ENCODE measurements around the gene ATP2A2. TPM values are rescaled to one million over a fixed set of nuclear protein-coding genes. Genes with fewer than 3 reads are reported as not detected.

Gene ATP2A2
- total RNA-seq, 1 experiment from 2014 or later: 239 TPM

DNA sequence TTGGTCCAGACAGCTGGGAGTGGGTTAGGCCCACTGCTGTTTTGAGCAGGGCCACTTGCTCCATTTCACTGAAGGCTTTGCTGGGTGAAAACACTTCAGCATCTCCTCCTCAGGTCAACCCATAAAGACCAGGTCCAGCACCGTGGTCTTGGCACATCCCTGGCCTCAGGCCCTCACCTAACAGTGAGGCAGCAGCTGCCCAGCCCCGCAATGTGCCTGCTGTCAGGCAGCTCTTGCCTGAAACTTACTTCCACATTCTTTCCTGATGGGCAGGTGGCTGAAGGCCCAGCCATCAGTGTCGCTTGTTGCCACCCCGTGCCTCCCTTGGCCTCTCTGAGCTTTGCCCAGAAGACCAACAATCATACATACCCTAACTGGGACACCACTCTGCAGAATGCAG lies 68.0 kb downstream of the ATP2A2 start:
- intact Hi-C loops (cut with micrococcal nuclease): no loop called here
- H3K27me3 ChIP-seq (ENCODE audit: insufficient read depth, low read length): no peaks in the 10 kb centered on the region
- no peak overlapping the region for H2AFZ ChIP-seq (ENCODE audit: low read depth, low read length, poor library complexity, severe bottlenecking)
- peaks cover 14% of the 10 kb centered on the region; the same call in 1 of the 2 replicates for H3K79me2 ChIP-seq (ENCODE audit: insufficient read depth, low read length)
- no peak overlapping the region for H3K4me2 ChIP-seq (ENCODE audit: low read length)
- TF ChIP-seq ZFX (IDR thresholded peaks at IDR 0.05): no peak
- TF ChIP-seq MAX (IDR thresholded peaks at IDR 0.05): no peak
- no peak for TF ChIP-seq FOSL1 (IDR thresholded peaks at IDR 0.05; ENCODE audit: low read depth)
- no peak for TF ChIP-seq POLR2A (IDR thresholded peaks at IDR 0.05; ENCODE audit: borderline replicate concordance, extremely low read depth, insufficient read depth, insufficient read length)
- TF ChIP-seq EZH2 (IDR thresholded peaks at IDR 0.05): no peak
- TF ChIP-seq CBX3 (IDR thresholded peaks at IDR 0.05; ENCODE audit: low read depth): no peak
- no peak for TF ChIP-seq CTCF (IDR thresholded peaks at IDR 0.05 in 2 of 3, conservative IDR thresholded peaks at IDR 0.05 in 1 of 3; ENCODE audit: borderline replicate concordance in 1 of 3, insufficient read depth in 1 of 3, low read depth in 2 of 3, low read length in 2 of 3)
- TF ChIP-seq EGR1 (IDR thresholded peaks at IDR 0.05; ENCODE audit: low read depth): no peak
- no peak for TF ChIP-seq SP1 (IDR thresholded peaks at IDR 0.05; ENCODE audit: low read depth)
- no peak for TF ChIP-seq ZNF274 (IDR thresholded peaks at IDR 0.05; ENCODE audit: low read depth, low read length)
- no peak for TF ChIP-seq RAD21 (IDR thresholded peaks at IDR 0.05; ENCODE audit: low read depth)
- TF ChIP-seq, protein P1, sequence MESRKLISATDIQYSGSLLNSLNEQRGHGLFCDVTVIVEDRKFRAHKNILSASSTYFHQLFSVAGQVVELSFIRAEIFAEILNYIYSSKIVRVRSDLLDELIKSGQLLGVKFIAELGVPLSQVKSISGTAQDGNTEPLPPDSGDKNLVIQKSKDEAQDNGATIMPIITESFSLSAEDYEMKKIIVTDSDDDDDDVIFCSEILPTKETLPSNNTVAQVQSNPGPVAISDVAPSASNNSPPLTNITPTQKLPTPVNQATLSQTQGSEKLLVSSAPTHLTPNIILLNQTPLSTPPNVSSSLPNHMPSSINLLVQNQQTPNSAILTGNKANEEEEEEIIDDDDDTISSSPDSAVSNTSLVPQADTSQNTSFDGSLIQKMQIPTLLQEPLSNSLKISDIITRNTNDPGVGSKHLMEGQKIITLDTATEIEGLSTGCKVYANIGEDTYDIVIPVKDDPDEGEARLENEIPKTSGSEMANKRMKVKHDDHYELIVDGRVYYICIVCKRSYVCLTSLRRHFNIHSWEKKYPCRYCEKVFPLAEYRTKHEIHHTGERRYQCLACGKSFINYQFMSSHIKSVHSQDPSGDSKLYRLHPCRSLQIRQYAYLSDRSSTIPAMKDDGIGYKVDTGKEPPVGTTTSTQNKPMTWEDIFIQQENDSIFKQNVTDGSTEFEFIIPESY (IDR thresholded peaks at IDR 0.05; ENCODE audit: extremely low read depth, insufficient replicate concordance, low read length): no peak
- no peak for TF ChIP-seq SRF (IDR thresholded peaks at IDR 0.05; ENCODE audit: low read depth)
- TF ChIP-seq CEBPB (IDR thresholded peaks at IDR 0.05; ENCODE audit: low read depth): no peak
- TF ChIP-seq JUND (IDR thresholded peaks at IDR 0.05): no peak
- ATAC-seq: no peak; the same call in 1 of the 2 replicates
- ChIA-PET CTCF (no interaction called here), RAD21 (ENCODE audit: low non-redundant PET in 1 of 2, low total read pairs in 2 of 2, uncharacterized antibody in 2 of 2, unreplicated experiment in 2 of 2) (no interaction called here), POLR2A (no interaction called here)
- no peaks in the 10 kb centered on the region for H3K9me2 ChIP-seq (ENCODE audit: insufficient read depth)
- H3K36me3 ChIP-seq (ENCODE audit: control insufficient read depth in 1 of 2, insufficient read depth in 2 of 2, low read length in 2 of 2): peaks cover 40 to 62% of the 10 kb centered on the region in 2 experiments
- H3K9me3 ChIP-seq (ENCODE audit: control insufficient read depth in 1 of 2, insufficient read depth in 1 of 2, low read depth in 1 of 2, low read length in 2 of 2): no peaks in the 10 kb centered on the region
- no peak for DNase-seq (ENCODE audit: low read depth, low spot score)
- H3K4me1 ChIP-seq (ENCODE audit: control insufficient read depth in 1 of 2, insufficient read depth in 2 of 2, low read length in 2 of 2): no peaks in the 10 kb centered on the region
- H3K4me3 ChIP-seq (replicated peaks in 1 of 2; ENCODE audit: low read depth in 1 of 2, low read length in 2 of 2): no peak overlapping the region
- H3K9ac ChIP-seq (ENCODE audit: low read length): no peak overlapping the region
- no peak overlapping the region for H3K27ac ChIP-seq (ENCODE audit: low read depth, low read length)
- 0 out of 2 replicates have a peak, but pooled peaks cover 7% of the 10 kb centered on the region for H4K20me1 ChIP-seq (ENCODE audit: insufficient read depth)
- no TSS peak for BruUV-seq (replicated peaks)
